ENCODE measurements around the gene NALCN.

- no peak for TF ChIP-seq FOXM1 (IDR thresholded peaks at IDR 0.05; ENCODE audit: borderline replicate concordance)
- TF ChIP-seq NFRKB (IDR thresholded peaks at IDR 0.05), result no peak
- no peak for TF ChIP-seq SUZ12 (IDR thresholded peaks at IDR 0.05)
- no peak for TF ChIP-seq CTBP1 (IDR thresholded peaks at IDR 0.05; ENCODE audit: borderline replicate concordance)
- TF ChIP-seq ELF4 (IDR thresholded peaks at IDR 0.05), result no peak
- TF ChIP-seq HDGF (IDR thresholded peaks at IDR 0.05; ENCODE audit: borderline replicate concordance), result no peak
- no peak for TF ChIP-seq SP1 (IDR thresholded peaks at IDR 0.05)
- TF ChIP-seq FOXK2 (IDR thresholded peaks at IDR 0.05), result no peak
- TF ChIP-seq LEF1 (IDR thresholded peaks at IDR 0.05; ENCODE audit: borderline replicate concordance), result no peak
- TF ChIP-seq TARDBP (IDR thresholded peaks at IDR 0.05), result no peak
Measured at GRCh38 chr13:101205408-101205807, 210.9 kb downstream of the NALCN start.

Data from HEK293T (cell line).